ENCODE measurements around the gene CMYA5.

The CMYA5 gene

GRCh38 chr5:79753877-79754645 lies 64.4 kb downstream of the CMYA5 start:
- ATAC-seq (ENCODE audit: low read depth) (no peak), DNase-seq (ENCODE audit: low spot score) (no peak)

GRCh38 chr5:79754865-79755555 lies 65.4 kb downstream of the CMYA5 start:
- H3K27me3 ChIP-seq (ENCODE audit: insufficient read depth, poor library complexity, severe bottlenecking), result no peaks in the 10 kb centered on the region
- no peak for DNase-seq (ENCODE audit: low spot score)
- H3K9me3 ChIP-seq (ENCODE audit: severe bottlenecking), result no peaks in the 10 kb centered on the region
- TF ChIP-seq CTCF (IDR thresholded peaks at IDR 0.05; ENCODE audit: poor library complexity, severe bottlenecking), result no peak
- H3K36me3 ChIP-seq (ENCODE audit: low read depth), result no peaks in the 10 kb centered on the region
- no peaks in the 10 kb centered on the region for H3K4me1 ChIP-seq (ENCODE audit: insufficient read depth, poor library complexity, severe bottlenecking)
- H3K4me3 ChIP-seq (ENCODE audit: severe bottlenecking), result no peak overlapping the region
- no peak overlapping the region for H3K27ac ChIP-seq (ENCODE audit: poor library complexity, severe bottlenecking)
- no peak for ATAC-seq (ENCODE audit: low read depth)

More at GRCh38 chr5:79753877-79754645, 64.4 kb downstream of the CMYA5 start:
- Histone ChIP-seq H3K27me3 (ENCODE audit: insufficient read depth, poor library complexity, severe bottlenecking) (no peaks in the 10 kb centered on the region), H3K27ac (ENCODE audit: poor library complexity, severe bottlenecking) (no peak overlapping the region), H3K4me1 (ENCODE audit: insufficient read depth, poor library complexity, severe bottlenecking) (no peaks in the 10 kb centered on the region), H3K4me3 (ENCODE audit: severe bottlenecking) (no peak overlapping the region), H3K9me3 (ENCODE audit: severe bottlenecking) (no peaks in the 10 kb centered on the region), H3K36me3 (ENCODE audit: low read depth) (no peaks in the 10 kb centered on the region)
- no peak for TF ChIP-seq CTCF (IDR thresholded peaks at IDR 0.05; ENCODE audit: poor library complexity, severe bottlenecking)

GRCh38 chr5:79756076-79756475 lies 66.4 kb downstream of the CMYA5 start:
- DNase-seq (ENCODE audit: low spot score) (no peak), ATAC-seq (ENCODE audit: low read depth) (no peak)
- no peak for TF ChIP-seq CTCF (IDR thresholded peaks at IDR 0.05; ENCODE audit: poor library complexity, severe bottlenecking)
- Histone ChIP-seq H3K9me3 (ENCODE audit: severe bottlenecking) (no peaks in the 10 kb centered on the region), H3K36me3 (ENCODE audit: low read depth) (no peaks in the 10 kb centered on the region), H3K27ac (ENCODE audit: poor library complexity, severe bottlenecking) (no peak overlapping the region), H3K27me3 (ENCODE audit: insufficient read depth, poor library complexity, severe bottlenecking) (no peaks in the 10 kb centered on the region), H3K4me1 (ENCODE audit: insufficient read depth, poor library complexity, severe bottlenecking) (no peaks in the 10 kb centered on the region), H3K4me3 (ENCODE audit: severe bottlenecking) (no peak overlapping the region)

DNA sequence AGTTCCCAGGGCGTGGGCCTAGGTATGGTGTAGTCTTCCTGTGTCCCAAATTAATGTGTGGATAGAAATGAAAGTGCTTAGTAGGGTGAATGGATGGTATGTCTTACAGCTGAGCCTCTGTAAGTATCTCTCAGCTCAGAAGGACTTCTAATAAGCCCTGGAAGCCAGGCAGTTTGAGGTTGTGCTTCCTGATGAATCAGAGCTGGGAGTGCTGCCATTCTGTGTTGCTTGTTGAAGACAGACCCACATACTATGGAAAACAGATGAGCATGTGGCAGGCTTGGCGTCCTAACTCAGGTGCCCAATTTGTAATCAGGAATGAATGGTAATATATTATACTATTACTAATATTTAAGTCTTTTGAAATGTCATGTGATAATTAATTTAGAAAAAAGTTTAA lies 69.8 kb downstream of the CMYA5 start:
- peak; percentile 54; the same call in 2 of the 3 replicates for ATAC-seq (ENCODE audit: low read depth)
- Histone ChIP-seq H3K27ac (ENCODE audit: poor library complexity, severe bottlenecking) (no peak overlapping the region), H3K36me3 (ENCODE audit: low read depth) (no peaks in the 10 kb centered on the region), H3K4me1 (ENCODE audit: insufficient read depth, poor library complexity, severe bottlenecking) (no peaks in the 10 kb centered on the region), H3K9me3 (ENCODE audit: severe bottlenecking) (no peaks in the 10 kb centered on the region), H3K27me3 (ENCODE audit: insufficient read depth, poor library complexity, severe bottlenecking) (no peaks in the 10 kb centered on the region), H3K4me3 (ENCODE audit: severe bottlenecking) (no peak overlapping the region)
- DNase-seq (ENCODE audit: low spot score), result no peak
- no peak for TF ChIP-seq CTCF (IDR thresholded peaks at IDR 0.05; ENCODE audit: poor library complexity, severe bottlenecking)

DNA sequence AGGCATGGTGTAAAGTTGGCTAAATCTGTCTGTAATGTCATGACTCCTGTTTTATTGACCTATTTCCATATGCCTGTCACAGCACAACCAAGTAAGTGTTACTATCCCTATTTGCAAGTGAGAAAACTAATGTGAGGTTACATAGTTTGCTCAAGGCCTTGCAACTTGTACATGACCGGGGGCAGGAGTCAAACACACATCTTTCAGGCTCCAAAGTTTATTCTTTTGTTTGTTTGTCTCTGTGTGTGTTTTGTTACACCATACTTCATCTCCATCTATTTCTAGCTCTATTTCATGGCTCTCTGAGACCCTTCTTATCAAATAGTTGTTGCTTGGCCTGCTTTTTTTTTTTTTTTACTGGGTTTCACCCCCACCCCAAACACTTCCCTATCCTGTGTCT lies 70.2 kb downstream of the CMYA5 start:
- no peak for TF ChIP-seq CTCF (IDR thresholded peaks at IDR 0.05; ENCODE audit: poor library complexity, severe bottlenecking)
- no peaks in the 10 kb centered on the region for H3K27me3 ChIP-seq (ENCODE audit: insufficient read depth, poor library complexity, severe bottlenecking)
- no peak overlapping the region for H3K27ac ChIP-seq (ENCODE audit: poor library complexity, severe bottlenecking)
- DNase-seq (ENCODE audit: low spot score) (no peak), ATAC-seq (ENCODE audit: low read depth) (no peak)
- H3K9me3 ChIP-seq (ENCODE audit: severe bottlenecking), result no peaks in the 10 kb centered on the region
- H3K4me3 ChIP-seq (ENCODE audit: severe bottlenecking), result no peak overlapping the region
- no peaks in the 10 kb centered on the region for H3K36me3 ChIP-seq (ENCODE audit: low read depth)
- no peaks in the 10 kb centered on the region for H3K4me1 ChIP-seq (ENCODE audit: insufficient read depth, poor library complexity, severe bottlenecking)
